NCI-H2227 (cell line): ENCODE measurements around the gene IL34.
"Not testable (repeated sequence)": the region's sequence is repeated elsewhere in the genome, so short reads cannot be mapped to it uniquely, and the experiment has no call there.

ENCODE experiments used
- DNase-seq: peaks from one replicate; lab custom pipeline; 2025; ENCODE audit not compliant: unreplicated experiment; lab: John Stamatoyannopoulos, UW

The IL34 gene

GRCh38 chr16:70656712-70657263 lies 10.4 kb downstream of the IL34 start:
- DNase-seq: no peak

GRCh38 chr16:70657956-70658355 lies 11.6 kb downstream of the IL34 start:
- DNase-seq: no peak

- DNase-seq: no peak
Measured at GRCh38 chr16:70658921-70659320, 12.6 kb downstream of the IL34 start.

- DNase-seq: no peak
Measured at GRCh38 chr16:70659546-70659945, 13.2 kb downstream of the IL34 start.

- no peak for DNase-seq
Measured at GRCh38 chr16:70659953-70660671, 13.8 kb downstream of the IL34 start.

- DNase-seq: no peak
Measured at GRCh38 chr16:70660672-70661350, 14.5 kb downstream of the IL34 start.

GRCh38 chr16:70661534-70661917 lies 15.2 kb downstream of the IL34 start:
- DNase-seq: no peak

- DNase-seq: no peak
Measured at GRCh38 chr16:70661918-70662641, 15.7 kb downstream of the IL34 start.

GRCh38 chr16:70662991-70663523 lies 16.7 kb downstream of the IL34 start:
- DNase-seq: no peak

GRCh38 chr16:70663524-70664324 lies 17.4 kb downstream of the IL34 start:
- DNase-seq: no peak

GRCh38 chr16:70664325-70665112 lies 18.2 kb downstream of the IL34 start:
- no peak for DNase-seq

- DNase-seq: no peak
Measured at GRCh38 chr16:70665113-70665694, 18.8 kb downstream of the IL34 start.

GRCh38 chr16:70665806-70666735 lies 19.7 kb downstream of the IL34 start:
- DNase-seq: no peak

GRCh38 chr16:70670175-70670574 lies 23.8 kb downstream of the IL34 start:
- DNase-seq: no peak

GRCh38 chr16:70670938-70671337 lies 24.6 kb downstream of the IL34 start:
- DNase-seq: not testable (repeated sequence)

- no peak for DNase-seq
Measured at GRCh38 chr16:70674221-70675014, 28.1 kb downstream of the IL34 start.

GRCh38 chr16:70675851-70676513 lies 29.6 kb downstream of the IL34 start:
- no peak for DNase-seq
